Measurements from ENCODE around the gene POU2F3. TPM values are rescaled to one million over a fixed set of nuclear protein-coding genes. Genes with fewer than 3 reads are reported as not detected.

POU2F3 gene
- total and polyA plus RNA-seq, 2 of the 8 experiments (the other 6 are each of a cell fraction or from before 2014, with no cell fraction given), result 1.0 to 2.1 TPM

DNA sequence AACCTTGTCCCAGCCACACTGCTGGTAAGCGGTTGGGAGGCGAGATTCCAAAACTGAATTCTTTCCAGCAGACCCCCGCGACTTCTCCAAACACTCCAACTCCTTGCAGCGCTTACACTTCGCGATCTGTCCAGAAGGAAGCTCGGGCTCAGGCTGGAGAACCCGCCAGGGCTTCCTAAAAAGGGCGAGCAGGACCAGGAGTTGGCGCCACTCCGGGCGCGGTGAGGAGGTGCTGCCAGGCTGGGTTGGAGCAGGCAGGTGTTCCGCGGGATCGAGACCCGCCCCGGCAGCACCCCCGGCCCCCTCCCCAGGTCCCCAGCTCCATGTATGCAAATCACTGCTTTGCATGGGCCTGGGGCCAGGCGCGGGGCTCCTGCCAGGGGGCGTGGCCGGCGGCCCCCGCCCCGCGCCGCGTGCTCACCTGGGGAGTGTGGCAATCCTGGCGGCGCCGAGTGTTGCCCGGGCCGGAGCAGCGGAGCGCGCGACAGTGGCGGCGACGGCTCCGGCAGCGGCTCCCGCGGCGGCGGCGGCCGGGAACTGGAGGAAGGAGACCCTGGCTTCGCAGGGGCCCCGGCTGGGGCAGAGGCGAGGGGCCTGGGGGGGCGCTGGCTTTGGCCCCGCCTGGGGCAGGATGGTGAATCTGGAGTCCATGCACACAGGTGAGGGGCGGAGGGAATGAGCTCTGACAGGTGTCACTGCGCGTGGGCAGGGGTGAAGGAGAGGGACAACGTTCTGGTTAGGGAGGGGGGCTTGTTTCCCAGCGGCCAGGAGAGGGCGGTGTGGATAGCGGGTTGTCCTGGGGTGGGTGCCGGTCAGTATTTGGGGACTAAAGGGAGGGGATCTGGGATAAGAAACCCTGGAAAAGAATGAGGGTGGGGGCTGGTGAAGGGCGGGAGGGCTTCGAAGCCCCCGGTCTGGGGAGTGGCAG lies at the start of gene POU2F3 (continued):
- TF ChIP-seq BACH1 (IDR thresholded peaks at IDR 0.05; ENCODE audit: low read length), result no peak
- no peak for TF ChIP-seq CHD1 (IDR thresholded peaks at IDR 0.05; ENCODE audit: low read depth, low read length)
- TF ChIP-seq KDM5A (IDR thresholded peaks at IDR 0.05; ENCODE audit: low read length), result no peak
- TF ChIP-seq CBX5 (IDR thresholded peaks at IDR 0.05; ENCODE audit: low read depth, low read length), result no peak
- no peak for TF ChIP-seq KDM1A (IDR thresholded peaks at IDR 0.05; ENCODE audit: borderline replicate concordance, low read length)
- no peak for TF ChIP-seq GABPA (IDR thresholded peaks at IDR 0.05; ENCODE audit: borderline replicate concordance, insufficient read depth, low read length)
- TF ChIP-seq NRF1 (IDR thresholded peaks at IDR 0.05; ENCODE audit: low read depth, low read length), result no peak
- TF ChIP-seq TEAD4 (IDR thresholded peaks at IDR 0.05; ENCODE audit: low read depth, low read length), result no peak
- TF ChIP-seq TAF7 (optimal IDR thresholded peaks at IDR 0.05; ENCODE audit: borderline replicate concordance, low read depth, low read length), result peak; percentile 81
- TF ChIP-seq, protein P1, sequence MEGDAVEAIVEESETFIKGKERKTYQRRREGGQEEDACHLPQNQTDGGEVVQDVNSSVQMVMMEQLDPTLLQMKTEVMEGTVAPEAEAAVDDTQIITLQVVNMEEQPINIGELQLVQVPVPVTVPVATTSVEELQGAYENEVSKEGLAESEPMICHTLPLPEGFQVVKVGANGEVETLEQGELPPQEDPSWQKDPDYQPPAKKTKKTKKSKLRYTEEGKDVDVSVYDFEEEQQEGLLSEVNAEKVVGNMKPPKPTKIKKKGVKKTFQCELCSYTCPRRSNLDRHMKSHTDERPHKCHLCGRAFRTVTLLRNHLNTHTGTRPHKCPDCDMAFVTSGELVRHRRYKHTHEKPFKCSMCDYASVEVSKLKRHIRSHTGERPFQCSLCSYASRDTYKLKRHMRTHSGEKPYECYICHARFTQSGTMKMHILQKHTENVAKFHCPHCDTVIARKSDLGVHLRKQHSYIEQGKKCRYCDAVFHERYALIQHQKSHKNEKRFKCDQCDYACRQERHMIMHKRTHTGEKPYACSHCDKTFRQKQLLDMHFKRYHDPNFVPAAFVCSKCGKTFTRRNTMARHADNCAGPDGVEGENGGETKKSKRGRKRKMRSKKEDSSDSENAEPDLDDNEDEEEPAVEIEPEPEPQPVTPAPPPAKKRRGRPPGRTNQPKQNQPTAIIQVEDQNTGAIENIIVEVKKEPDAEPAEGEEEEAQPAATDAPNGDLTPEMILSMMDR (IDR thresholded peaks at IDR 0.05; ENCODE audit: control extremely low read depth in 1 of 3, insufficient read depth in 1 of 3, low read depth in 1 of 3, low read length in 3 of 3), result peak; percentile 43 to 87 (median 66); a peak in 3 of 4 replicates
- no peak for TF ChIP-seq ZNF274 (IDR thresholded peaks at IDR 0.05; ENCODE audit: borderline replicate concordance, extremely low read depth, low read length)
- TF ChIP-seq POLR2AphosphoS5 (IDR thresholded peaks at IDR 0.05; ENCODE audit: low read depth, low read length), result no peak
- no peak for TF ChIP-seq MAFK (IDR thresholded peaks at IDR 0.05; ENCODE audit: low read depth, low read length)
- TF ChIP-seq PHF8 (conservative IDR thresholded peaks at IDR 0.05; ENCODE audit: low read depth, low read length), result no peak
- no peak for TF ChIP-seq NANOG (IDR thresholded peaks at IDR 0.05; ENCODE audit: insufficient read depth, low read depth, low read length, poor library complexity, severe bottlenecking)
- TF ChIP-seq RNF2 (IDR thresholded peaks at IDR 0.05; ENCODE audit: borderline replicate concordance, low read depth, low read length, missing control alignments, poor library complexity, severe bottlenecking), result no peak
- TF ChIP-seq JUN (IDR thresholded peaks at IDR 0.05; ENCODE audit: low read depth, low read length), result no peak
- no peak; a peak in 1 of 3 replicates for TF ChIP-seq POLR2A (IDR thresholded peaks at IDR 0.05; ENCODE audit: control extremely low read depth in 1 of 2, low read depth in 2 of 2, low read length in 2 of 2)
- TF ChIP-seq RAD21 (IDR thresholded peaks at IDR 0.05 in 1 of 2, conservative IDR thresholded peaks at IDR 0.05 in 1 of 2; ENCODE audit: low read depth in 2 of 2, low read length in 2 of 2), result peak; percentile 54 to 65
- no peak for TF ChIP-seq CTBP2 (IDR thresholded peaks at IDR 0.05; ENCODE audit: borderline replicate concordance, insufficient read depth, insufficient read length, low read length)
